UCSD-AML1 (cell line): ENCODE data around the gene SLC52A3.
A peak's percentile ranks its signal among the peaks of the same experiment; 100 is the strongest.
"Not testable (repeated sequence)": the region's sequence is repeated elsewhere in the genome, so short reads cannot be mapped to it uniquely, and the experiment has no call there.

ENCODE experiments used
- DNase-seq: peaks from one replicate; lab custom pipeline; 2025; ENCODE audit not compliant: unreplicated experiment; lab: John Stamatoyannopoulos, UW

The SLC52A3 gene

DNA sequence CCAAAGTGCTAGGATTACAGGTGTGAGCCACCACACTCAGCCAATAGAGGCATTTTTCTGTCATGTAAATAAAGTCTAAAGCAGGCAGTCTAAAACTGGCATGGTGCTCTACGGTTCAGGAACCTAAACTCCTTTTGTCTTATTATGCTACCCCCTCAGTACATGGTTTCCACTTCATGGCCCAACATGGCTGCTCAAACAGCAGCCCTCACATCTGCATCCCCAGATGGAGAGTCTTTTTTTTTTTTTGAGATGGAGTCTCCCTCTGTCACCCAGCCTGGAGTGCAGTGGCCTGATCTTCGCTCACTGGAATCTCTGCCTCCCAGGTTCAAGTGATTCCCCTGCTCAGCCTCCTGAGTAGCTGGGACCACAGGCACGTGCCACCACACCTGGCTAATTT is 38.3 kb downstream of the SLC52A3 start:
- DNase-seq: no peak

DNA sequence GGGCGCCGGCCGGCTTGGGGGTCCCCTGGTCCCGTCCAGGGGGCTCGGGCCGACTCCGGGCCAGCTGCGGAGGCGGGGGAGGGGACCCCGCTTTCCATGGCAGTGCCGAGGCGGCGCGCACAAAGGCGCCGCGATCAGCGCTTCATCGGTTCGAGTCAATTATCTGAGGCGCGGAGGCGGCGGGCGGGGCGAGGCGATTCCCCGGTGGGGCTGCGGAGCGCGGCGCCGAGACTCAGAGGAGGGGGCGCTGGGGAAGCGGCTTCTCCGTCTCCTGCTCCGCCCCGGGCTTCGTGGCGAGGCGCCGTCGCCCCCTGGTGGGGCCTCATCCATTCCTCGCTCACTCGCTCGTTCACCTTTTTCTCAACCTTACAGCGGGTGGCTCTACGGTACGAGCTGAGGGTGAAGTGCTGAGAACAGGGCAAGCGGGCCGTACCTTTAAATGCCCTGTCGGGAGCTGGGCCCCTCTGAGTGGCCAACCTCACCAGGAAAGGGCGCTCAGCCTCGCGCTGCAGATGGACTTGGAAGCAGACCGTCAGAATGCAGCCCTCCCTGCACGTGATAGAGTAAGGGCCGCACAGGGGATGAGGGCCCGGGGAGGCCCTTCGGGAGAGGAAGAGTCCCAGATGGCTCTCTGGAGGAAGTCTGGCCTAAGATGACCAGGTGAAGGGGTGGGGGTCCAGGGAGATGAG is 39.9 kb downstream of the SLC52A3 start:
- DNase-seq: peak; percentile 77

DNA sequence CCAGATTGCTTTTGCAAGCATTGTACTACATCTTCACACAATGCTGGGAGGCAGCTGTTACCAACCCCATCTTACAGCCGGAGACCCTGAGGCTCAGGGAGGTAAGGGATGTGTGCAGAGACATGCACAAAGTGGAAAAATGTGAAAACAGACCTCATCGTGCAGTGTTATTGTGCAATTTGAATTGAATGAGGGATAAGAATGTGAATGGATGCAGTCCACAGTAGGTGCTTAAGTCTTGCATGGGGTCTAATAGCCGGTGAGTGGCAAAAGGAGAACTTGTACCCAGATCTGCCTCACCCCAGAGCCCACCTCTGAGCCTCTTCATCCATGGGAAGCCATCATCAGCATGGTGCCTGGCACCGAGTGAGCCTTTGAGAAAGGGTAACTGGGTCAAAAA is 42.1 kb downstream of the SLC52A3 start:
- no peak for DNase-seq

DNA sequence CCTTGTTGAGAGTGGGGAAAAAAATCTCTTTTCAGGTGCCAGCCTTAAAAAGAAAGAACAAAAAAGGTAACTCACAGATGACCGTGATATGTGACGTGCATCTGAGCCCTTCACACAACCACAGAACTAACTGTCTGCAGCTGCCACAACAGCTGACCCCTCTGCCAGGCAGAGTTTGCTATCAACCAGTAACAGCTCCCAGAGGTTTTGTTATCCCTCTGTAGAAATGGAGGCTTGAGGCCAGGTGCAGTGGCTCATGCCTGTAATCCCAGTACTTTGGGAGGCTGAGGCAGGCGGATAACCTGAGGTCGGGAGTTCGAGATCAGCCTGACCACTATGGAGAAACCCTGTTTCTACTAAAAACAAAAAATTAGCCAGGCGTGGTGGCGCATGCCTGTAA is 42.8 kb downstream of the SLC52A3 start:
- DNase-seq: no peak

DNA sequence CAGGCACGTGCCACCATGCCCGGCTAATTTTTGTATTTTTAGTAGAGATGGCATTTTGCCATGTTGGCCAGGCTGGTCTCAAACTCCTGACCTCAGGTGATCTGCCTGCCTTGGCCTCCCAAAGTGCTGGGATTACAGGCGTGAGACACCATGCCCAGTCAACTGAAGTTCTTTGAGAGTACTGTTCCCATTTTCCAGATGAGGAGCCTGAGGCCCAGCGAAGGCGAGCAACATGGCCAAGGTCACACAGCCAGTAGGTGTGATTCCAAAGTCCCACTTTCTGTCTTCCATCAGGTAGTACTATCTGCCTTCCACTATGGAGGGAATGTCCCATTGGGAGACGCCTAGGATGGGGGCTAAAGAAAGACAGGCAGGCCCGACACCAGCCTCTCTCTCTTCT is 43.5 kb downstream of the SLC52A3 start:
- not testable (repeated sequence) for DNase-seq

DNA sequence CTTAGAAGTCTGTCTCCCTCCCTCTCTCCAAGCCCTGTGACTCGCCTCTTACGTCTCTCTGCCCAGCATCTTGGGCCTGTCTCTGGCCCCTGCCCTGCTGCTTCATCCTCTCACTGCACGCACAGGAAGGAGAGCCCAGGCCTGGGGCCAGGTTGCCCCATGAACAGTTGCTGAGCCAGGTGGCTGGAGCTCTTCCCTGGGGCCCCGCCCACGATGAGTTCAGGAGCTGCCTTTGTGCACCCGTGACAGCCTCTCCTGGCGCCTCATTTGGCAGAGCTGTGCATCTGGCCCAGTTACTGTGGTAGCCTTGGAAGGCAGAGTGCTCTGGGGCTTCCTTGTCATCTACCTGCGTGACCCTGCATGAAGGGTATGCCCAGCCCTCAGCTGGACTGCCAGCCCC is 44.5 kb downstream of the SLC52A3 start:
- DNase-seq: no peak

DNA sequence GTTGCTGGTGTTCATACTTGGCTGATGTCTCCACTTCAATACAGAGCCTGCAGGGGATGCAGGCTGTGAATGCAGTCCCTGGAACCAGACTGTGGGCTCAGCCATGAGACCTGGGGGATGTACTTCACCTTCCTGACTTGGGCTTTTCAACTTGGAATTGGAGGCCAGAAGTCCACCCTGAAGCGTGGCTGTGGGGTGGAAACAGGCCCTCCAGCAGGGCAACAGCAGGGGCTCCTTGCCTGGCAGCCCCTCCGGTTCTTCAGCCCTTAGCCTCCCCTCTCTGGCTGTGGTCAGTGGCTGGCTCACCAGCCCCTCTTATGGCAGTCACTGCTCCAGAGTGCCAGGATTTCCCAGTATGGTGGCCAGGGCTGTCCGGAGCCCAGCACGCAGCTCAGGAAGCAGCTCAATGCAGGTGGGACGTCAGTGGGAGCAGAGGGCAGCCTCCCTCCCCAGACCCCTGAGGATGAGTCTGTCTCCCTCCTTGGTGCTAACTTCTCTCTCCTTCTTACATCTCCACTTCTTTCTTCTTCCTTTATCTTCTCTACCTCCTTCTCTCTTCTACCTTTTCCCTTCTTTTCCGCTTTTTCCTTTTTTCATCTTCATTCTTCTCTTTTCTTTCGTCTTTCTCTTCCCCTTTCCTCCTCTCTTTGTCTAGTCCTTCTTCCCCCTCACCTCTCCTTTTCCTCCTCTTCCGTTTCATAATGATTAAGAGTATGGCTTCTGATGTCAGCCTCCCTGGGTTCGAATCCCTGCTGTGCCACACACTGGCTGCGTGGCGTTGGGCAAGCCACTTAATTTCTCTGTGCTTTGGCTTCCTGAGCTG is 45.3 kb downstream of the SLC52A3 start:
- DNase-seq: no peak

DNA sequence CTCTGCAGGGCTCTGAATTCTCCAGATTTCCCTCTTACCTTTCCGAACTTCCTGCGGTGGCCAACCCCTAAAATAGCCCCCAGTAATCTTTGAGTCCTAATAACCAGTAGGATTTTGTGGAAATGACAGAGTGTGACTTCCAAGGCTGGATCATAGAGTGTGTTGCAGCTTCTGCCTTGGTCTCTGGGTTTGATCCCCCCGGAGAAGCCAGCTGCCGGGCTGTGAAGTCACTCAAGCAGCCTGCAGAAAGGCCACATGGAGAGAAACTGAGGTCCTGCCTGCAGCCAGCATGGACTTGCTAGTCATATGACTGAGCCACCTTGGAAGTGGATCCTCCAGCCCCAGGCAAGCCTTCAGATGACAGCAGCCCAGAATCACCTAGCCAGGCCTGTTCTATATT is 46.4 kb downstream of the SLC52A3 start:
- no peak for DNase-seq

DNA sequence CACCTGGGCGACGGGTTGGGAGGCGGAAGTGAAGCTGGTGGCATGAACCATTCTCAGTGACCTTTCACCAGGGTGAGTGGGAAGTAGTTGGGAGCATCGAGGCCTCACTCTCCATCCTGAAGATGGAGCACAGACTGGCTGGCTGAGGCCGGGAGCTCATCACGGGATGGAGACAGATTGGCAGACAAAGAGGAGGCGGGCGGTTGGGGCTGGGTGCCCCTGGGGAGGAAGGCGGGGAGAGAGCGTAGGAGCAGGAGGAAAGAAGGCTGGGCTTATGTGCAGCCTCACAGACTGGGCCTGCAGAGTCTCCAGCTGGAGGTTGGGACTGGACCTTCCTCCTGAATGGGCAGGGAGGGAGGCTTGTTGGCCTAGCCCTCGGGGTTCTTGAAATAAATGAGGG is 48.5 kb downstream of the SLC52A3 start:
- DNase-seq: no peak

DNA sequence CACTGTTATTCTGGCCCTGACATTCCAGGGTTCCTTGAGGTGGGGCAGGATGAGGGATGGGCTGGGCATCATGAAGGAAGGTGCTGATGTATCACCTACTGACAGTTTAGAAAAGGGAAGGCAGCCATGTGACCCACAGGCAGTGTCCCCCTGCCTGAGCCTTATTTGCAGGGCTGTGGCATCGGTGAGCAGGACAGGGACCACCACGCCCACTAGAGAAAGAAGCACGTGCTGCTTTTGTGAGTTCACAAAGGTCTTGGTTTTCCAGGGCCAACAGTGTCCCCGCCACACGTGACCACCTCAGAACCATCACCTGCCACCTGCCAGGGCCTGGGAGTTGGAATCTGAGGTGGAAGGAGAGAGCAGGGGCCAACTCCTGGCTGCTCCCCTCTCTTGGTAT is 49.2 kb downstream of the SLC52A3 start:
- DNase-seq: no peak

DNA sequence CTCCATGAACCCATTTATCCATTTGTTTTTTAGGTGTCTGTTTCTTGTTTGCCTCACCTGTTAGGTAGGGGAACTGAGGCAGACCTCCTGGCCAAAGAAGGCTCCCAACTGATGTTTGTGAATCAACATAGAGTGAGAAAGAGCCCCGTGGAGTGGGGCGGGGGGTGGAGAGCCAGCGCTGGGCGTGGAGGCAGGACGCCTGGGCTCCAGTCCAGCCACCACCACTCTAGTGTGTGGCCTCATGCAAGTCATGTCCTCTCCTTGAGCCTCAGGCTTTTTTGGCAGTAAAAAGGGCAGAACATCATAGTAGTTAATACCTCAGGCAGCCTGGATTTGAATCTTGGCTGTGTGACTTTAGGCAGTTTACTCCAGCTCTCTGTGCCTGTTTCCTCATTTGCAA is 50.5 kb downstream of the SLC52A3 start:
- no peak for DNase-seq

DNA sequence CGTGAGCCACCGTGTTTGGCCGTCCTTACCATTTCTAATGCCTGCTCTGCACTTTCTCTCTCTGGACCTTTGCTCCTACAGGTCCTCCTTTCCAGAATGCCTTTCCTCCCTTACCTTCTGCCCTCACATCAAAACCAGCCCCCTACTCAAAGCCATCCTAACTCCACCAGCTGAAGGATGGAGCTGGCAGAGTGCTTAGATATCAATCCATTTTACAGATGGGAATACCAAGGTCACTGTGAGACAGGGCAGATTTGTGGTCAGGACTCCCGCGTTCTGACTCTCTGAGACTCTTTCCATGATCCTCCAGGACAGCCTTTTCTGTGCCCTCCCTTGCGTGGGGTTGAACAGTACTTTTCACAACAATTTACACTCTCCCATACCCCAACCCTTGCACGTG is 51.0 kb downstream of the SLC52A3 start:
- DNase-seq: no peak

DNA sequence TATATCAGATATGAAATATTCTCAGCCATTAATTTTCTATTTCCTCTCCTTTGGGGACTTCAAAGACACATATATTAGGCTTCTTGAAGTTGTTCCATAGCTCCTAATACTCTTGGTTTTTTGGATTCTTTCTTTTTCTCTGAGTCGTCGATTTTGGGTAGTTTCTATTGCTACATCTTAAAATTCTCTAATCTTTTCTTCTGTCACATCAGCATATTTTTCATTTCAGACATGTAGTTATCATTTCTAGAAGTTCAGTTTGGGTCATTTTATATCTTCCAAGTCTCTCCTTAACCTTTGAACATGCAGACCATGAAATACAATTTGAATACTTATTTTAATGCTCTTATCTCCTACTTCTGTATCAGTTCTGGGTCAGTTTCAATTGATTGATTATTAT is 53.8 kb downstream of the SLC52A3 start:
- DNase-seq: no peak

DNA sequence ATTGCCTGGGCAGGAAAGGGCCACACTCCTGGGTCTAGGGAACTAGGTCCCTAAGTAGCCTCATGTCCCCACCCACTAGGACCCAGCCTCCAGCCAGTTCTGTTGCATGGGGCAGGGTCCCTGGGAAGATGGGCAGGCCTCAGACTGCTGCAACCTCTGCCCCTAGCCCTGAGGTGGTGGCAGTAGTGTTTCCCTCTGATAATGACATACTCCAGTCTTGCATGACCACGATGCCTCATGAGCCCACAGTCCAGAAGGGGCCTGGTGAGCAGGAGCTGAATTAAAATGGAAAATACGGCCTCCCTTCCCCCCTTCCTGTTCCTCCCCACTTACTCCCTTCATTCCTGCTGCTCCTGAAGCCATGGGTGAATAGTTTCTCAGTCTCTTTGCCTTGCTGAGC is 56.7 kb downstream of the SLC52A3 start:
- no peak for DNase-seq

DNA sequence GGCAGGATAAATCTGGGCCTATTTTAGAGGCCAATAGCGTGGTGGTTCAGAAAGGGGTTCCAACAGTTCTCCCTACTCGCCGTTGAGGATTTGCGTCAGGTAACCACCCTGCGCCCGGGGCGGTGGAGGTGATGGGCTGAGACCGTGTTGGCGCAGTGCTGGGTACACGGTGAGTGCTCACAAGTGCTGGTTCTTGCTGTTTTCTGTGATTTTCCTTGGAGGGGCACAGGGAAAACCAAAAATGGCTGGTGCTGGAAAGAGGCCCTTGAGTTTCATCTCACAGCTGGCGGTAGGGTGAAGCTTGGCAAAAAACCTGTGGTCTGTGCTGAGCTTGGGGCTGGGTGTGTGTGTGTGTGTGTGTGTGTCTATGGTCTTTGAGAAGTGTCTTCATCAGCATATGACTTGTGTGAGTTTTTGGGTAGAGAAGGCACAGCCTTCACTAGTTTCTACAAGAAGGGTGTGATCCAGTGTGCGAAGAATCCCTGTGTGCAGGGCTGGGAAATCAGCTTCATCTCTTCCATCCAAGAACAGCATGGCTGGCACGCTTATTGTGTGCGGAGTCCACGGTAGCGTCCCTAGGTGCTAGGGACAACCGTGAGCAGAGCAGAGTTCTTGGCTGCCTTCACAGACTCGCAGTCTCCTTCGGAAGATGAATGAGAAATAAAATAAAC is 57.4 kb downstream of the SLC52A3 start:
- no peak for DNase-seq
